ENCODE data around the gene ZRANB1.

The ZRANB1 gene

GRCh38 chr10:124991835-124992234, 49.9 kb downstream of the ZRANB1 start:
- Histone ChIP-seq H3K27me3 (ENCODE audit: insufficient read depth, poor library complexity, severe bottlenecking) (no peaks in the 10 kb centered on the region), H3K4me3 (ENCODE audit: severe bottlenecking) (no peak overlapping the region), H3K27ac (ENCODE audit: poor library complexity, severe bottlenecking) (no peak overlapping the region), H3K36me3 (ENCODE audit: low read depth) (peaks cover 97% of the 10 kb centered on the region), H3K9me3 (ENCODE audit: severe bottlenecking) (no peaks in the 10 kb centered on the region), H3K4me1 (ENCODE audit: insufficient read depth, poor library complexity, severe bottlenecking) (no peaks in the 10 kb centered on the region)
- TF ChIP-seq CTCF (IDR thresholded peaks at IDR 0.05; ENCODE audit: poor library complexity, severe bottlenecking) = no peak
- ATAC-seq (ENCODE audit: low read depth) (no peak), DNase-seq (ENCODE audit: low spot score) (no peak)

- DNase-seq (ENCODE audit: low spot score) (no peak), ATAC-seq (ENCODE audit: low read depth) (peak; percentile 43; the same call in 2 of the 3 replicates)
- peak; percentile 71 for TF ChIP-seq CTCF (IDR thresholded peaks at IDR 0.05; ENCODE audit: poor library complexity, severe bottlenecking)
- H3K36me3 ChIP-seq (ENCODE audit: low read depth) = peaks cover 98% of the 10 kb centered on the region
- no peaks in the 10 kb centered on the region for H3K4me1 ChIP-seq (ENCODE audit: insufficient read depth, poor library complexity, severe bottlenecking)
- no peak overlapping the region for H3K27ac ChIP-seq (ENCODE audit: poor library complexity, severe bottlenecking)
- no peaks in the 10 kb centered on the region for H3K27me3 ChIP-seq (ENCODE audit: insufficient read depth, poor library complexity, severe bottlenecking)
- no peaks in the 10 kb centered on the region for H3K9me3 ChIP-seq (ENCODE audit: severe bottlenecking)
- no peak overlapping the region for H3K4me3 ChIP-seq (ENCODE audit: severe bottlenecking)
These were observed 50.8 kb downstream of the ZRANB1 start for GRCh38 chr10:124992462-124993344.

GRCh38 chr10:124993345-124993708, 51.4 kb downstream of the ZRANB1 start:
- H3K27ac ChIP-seq (ENCODE audit: poor library complexity, severe bottlenecking) = no peak overlapping the region
- H3K36me3 ChIP-seq (ENCODE audit: low read depth) = peaks cover 98% of the 10 kb centered on the region
- ATAC-seq (ENCODE audit: low read depth) = no peak
- no peaks in the 10 kb centered on the region for H3K9me3 ChIP-seq (ENCODE audit: severe bottlenecking)
- no peak for TF ChIP-seq CTCF (IDR thresholded peaks at IDR 0.05; ENCODE audit: poor library complexity, severe bottlenecking)
- no peak overlapping the region for H3K4me3 ChIP-seq (ENCODE audit: severe bottlenecking)
- no peaks in the 10 kb centered on the region for H3K27me3 ChIP-seq (ENCODE audit: insufficient read depth, poor library complexity, severe bottlenecking)
- no peak for DNase-seq (ENCODE audit: low spot score)
- H3K4me1 ChIP-seq (ENCODE audit: insufficient read depth, poor library complexity, severe bottlenecking) = no peaks in the 10 kb centered on the region

GRCh38 chr10:124993736-124994451, 52.0 kb downstream of the ZRANB1 start:
- H3K9me3 ChIP-seq (ENCODE audit: severe bottlenecking) = no peaks in the 10 kb centered on the region
- ATAC-seq (ENCODE audit: low read depth) = no peak
- H3K4me1 ChIP-seq (ENCODE audit: insufficient read depth, poor library complexity, severe bottlenecking) = no peaks in the 10 kb centered on the region
- H3K36me3 ChIP-seq (ENCODE audit: low read depth) = peaks cover 98% of the 10 kb centered on the region
- no peak overlapping the region for H3K4me3 ChIP-seq (ENCODE audit: severe bottlenecking)
- H3K27ac ChIP-seq (ENCODE audit: poor library complexity, severe bottlenecking) = no peak overlapping the region
- H3K27me3 ChIP-seq (ENCODE audit: insufficient read depth, poor library complexity, severe bottlenecking) = no peaks in the 10 kb centered on the region
- TF ChIP-seq CTCF (IDR thresholded peaks at IDR 0.05; ENCODE audit: poor library complexity, severe bottlenecking) = no peak
- DNase-seq (ENCODE audit: low spot score) = no peak
